Parathyroid adenoma (tissue), 2 donors: ENCODE data around the gene KRT27.
"Not testable (repeated sequence)": the region's sequence is repeated elsewhere in the genome, so short reads cannot be mapped to it uniquely, and the experiment has no call there.

Source experiments
- H2AFZ ChIP-seq: fragments of 300-600 bp; sonication (generic); one replicate; pipeline ENCODE4 v1.7.0; 2017; ENCODE audit warnings: antibody characterized with exemption, mild to moderate bottlenecking
- H3K27ac ChIP-seq: fragments of 300-600 bp; sonication (generic); one replicate; pipeline ENCODE4 v1.7.0; 2017
- H3K27me3 ChIP-seq: fragments of 300-600 bp; sonication (generic); one replicate; pipeline ENCODE4 v1.7.0; 2017; ENCODE audit warnings: low read length; ENCODE audit not compliant: control insufficient read depth, insufficient read depth
- H3K36me3 ChIP-seq: fragments of 300-600 bp; sonication (generic); one replicate; pipeline ENCODE4 v1.7.0; 2017; ENCODE audit warnings: low read length; ENCODE audit not compliant: control insufficient read depth, insufficient read depth
- H3K4me1 ChIP-seq: fragments of 300-600 bp; sonication (generic); one replicate; pipeline ENCODE4 v1.7.0; 2017; ENCODE audit warnings: control low read depth
- H3K4me2 ChIP-seq: fragments of 300-600 bp; sonication (generic); one replicate; pipeline ENCODE4 v1.7.0; 2017; ENCODE audit warnings: low read length
- H3K4me3 ChIP-seq: fragments of 300-600 bp; sonication (generic); one replicate; pipeline ENCODE4 v1.7.0; 2017; ENCODE audit warnings: low read depth, low read length
- H3K79me2 ChIP-seq: fragments of 300-600 bp; sonication (generic); one replicate; pipeline ENCODE4 v1.7.0; 2017; ENCODE audit warnings: control low read depth
- H3K9ac ChIP-seq: fragments of 300-600 bp; sonication (generic); one replicate; pipeline ENCODE4 v1.7.0; 2017; ENCODE audit warnings: mild to moderate bottlenecking
- H3K9me3 ChIP-seq: fragments of 300-600 bp; sonication (generic); one replicate; pipeline ENCODE4 v1.7.0; 2017; ENCODE audit warnings: low read length; ENCODE audit not compliant: control insufficient read depth
- TF ChIP-seq, protein P1 (sequence below): fragments of 300-600 bp; sonication (generic); IDR thresholded peaks from one replicate; pipeline ENCODE4 v1.7.0; 2017; ENCODE audit warnings: antibody characterized with exemption, mild to moderate bottlenecking
- donor health status: primary hyperparathyroidism.

The KRT27 gene

DNA sequence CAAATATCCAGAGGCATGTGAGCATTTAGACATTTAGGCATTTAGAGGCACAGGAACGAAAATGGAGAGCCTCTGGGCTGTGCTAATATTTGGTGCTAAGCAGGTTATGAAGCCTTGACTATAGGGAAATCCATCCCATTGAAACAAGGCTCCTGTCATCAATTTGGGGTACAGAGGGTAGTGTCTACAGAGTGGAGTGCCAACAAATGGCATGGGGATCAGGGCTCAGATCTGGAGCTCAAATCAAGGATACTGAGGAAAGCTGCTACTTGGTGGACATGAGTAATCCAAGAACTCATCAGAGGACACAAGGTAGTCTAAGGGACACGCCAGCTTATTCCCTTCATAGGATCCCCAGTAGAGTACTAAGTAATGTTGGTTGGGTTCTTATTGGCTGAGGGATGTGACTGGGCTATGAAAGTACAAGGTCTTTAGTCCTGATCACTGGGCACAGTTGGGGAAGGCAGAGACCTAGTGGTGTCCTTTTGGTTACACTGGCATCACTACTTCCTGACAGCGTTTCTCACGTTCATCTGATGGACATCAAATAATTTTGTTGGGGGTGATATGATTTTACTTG, 34.8 kb upstream of the KRT27 start:
- Histone ChIP-seq H3K27ac (no peak overlapping the region), H3K4me2 (no peak overlapping the region), H3K9me3 (no peaks in the 10 kb centered on the region), H3K4me3 (no peak overlapping the region), H3K27me3 (no peaks in the 10 kb centered on the region), H3K36me3 (no peaks in the 10 kb centered on the region), H3K9ac (no peak overlapping the region), H3K4me1 (peaks cover 8% of the 10 kb centered on the region), H2AFZ (no peak overlapping the region), H3K79me2 (no peaks in the 10 kb centered on the region)
- TF ChIP-seq, protein P1, sequence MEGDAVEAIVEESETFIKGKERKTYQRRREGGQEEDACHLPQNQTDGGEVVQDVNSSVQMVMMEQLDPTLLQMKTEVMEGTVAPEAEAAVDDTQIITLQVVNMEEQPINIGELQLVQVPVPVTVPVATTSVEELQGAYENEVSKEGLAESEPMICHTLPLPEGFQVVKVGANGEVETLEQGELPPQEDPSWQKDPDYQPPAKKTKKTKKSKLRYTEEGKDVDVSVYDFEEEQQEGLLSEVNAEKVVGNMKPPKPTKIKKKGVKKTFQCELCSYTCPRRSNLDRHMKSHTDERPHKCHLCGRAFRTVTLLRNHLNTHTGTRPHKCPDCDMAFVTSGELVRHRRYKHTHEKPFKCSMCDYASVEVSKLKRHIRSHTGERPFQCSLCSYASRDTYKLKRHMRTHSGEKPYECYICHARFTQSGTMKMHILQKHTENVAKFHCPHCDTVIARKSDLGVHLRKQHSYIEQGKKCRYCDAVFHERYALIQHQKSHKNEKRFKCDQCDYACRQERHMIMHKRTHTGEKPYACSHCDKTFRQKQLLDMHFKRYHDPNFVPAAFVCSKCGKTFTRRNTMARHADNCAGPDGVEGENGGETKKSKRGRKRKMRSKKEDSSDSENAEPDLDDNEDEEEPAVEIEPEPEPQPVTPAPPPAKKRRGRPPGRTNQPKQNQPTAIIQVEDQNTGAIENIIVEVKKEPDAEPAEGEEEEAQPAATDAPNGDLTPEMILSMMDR: no peak

DNA sequence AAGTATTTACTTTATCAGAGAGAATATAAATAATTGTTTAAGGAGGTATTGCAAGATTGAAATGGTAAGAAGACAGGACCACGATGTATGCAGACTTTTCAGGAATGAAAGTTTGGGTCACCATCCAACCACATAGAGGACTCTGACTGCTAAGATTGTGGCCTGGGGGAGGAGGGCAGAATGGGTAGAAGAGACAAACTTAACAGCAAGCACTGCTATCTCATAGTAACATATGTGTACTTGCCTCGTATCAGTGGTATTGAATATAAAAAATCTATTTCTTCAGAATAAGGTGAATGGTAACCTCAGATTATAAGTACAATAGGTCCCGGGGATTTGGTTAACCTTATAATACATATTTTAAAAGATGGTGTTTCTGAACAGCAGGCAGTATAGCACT, 34.2 kb upstream of the KRT27 start:
- TF ChIP-seq, protein P1: no peak
- H3K4me2 ChIP-seq: no peak overlapping the region

DNA sequence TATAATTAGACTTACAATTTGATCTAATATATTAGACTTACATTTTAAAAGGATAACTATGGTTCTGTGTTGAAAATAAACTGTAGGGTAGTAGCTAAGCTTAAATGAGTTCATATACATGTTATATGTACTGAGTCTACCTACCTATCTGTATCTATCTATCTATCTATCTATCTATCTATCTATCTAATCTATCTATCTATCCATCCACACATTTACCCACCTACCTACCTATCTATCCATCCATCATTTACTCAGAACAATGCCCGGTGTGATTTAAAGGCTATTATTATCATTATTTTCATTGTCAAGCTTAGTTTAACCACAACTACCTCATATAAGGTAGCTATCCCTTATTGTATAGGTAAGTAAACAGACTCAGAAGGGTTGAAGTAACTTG, 33.0 kb upstream of the KRT27 start:
- no peak overlapping the region for H3K4me3 ChIP-seq
- H3K9me3 ChIP-seq: no peaks in the 10 kb centered on the region
- H3K27ac ChIP-seq: no peak overlapping the region
- no peaks in the 10 kb centered on the region for H3K79me2 ChIP-seq
- H3K4me1 ChIP-seq: peaks cover 5% of the 10 kb centered on the region
- no peak overlapping the region for H2AFZ ChIP-seq
- no peaks in the 10 kb centered on the region for H3K36me3 ChIP-seq
- no peaks in the 10 kb centered on the region for H3K27me3 ChIP-seq
- TF ChIP-seq, protein P1: no peak
- H3K4me2 ChIP-seq: no peak overlapping the region
- H3K9ac ChIP-seq: no peak overlapping the region

More for the DNA sequence above, 34.2 kb upstream of the KRT27 start:
- H3K9me3 ChIP-seq: no peaks in the 10 kb centered on the region
- H3K36me3 ChIP-seq: no peaks in the 10 kb centered on the region
- no peaks in the 10 kb centered on the region for H3K79me2 ChIP-seq
- no peak overlapping the region for H3K27ac ChIP-seq
- H3K4me3 ChIP-seq: no peak overlapping the region
- H3K27me3 ChIP-seq: no peaks in the 10 kb centered on the region
- H2AFZ ChIP-seq: no peak overlapping the region
- H3K9ac ChIP-seq: no peak overlapping the region
- H3K4me1 ChIP-seq: peaks cover 8% of the 10 kb centered on the region

DNA sequence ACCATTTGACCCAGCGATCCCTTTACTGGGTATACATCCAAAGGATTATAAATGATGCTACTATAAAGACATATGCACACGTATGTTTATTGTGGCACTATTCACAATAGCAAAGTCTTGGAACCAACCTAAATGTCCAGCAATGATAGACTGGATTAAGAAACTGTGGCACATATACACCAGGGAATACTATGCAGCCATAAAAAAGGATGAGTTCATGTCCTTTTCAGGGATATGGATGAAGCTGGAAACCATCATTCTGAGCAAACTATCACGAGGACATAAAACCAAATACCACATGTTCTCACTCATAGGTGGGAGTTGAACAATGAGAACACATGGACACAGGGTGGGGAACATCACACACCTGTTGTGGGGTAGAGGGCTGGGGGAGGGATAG, 32.3 kb upstream of the KRT27 start:
- not testable (repeated sequence) for H3K9ac ChIP-seq, H3K9me3 ChIP-seq, H3K79me2 ChIP-seq, H3K4me3 ChIP-seq, H3K27ac ChIP-seq, H3K4me1 ChIP-seq, H3K36me3 ChIP-seq, H3K27me3 ChIP-seq, H3K4me2 ChIP-seq, H2AFZ ChIP-seq

DNA sequence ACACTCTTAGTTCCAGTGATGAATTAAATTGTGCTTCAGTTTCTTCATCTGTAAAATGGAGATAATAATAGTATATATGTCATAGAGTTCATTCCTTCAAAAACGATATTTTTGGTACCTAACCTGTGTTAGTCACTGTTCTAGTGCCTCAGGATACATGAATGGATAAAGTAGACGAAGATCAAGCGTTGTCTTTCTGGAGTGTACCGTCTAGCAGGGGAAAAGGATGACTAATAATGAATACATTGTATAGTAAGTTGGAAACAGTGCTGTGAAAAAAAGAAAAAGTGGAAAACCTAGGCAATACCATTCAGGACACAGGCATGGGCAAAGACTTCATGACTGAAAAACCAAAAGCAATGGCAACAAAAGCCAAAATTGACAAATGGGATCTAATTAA, 31.5 kb upstream of the KRT27 start:
- TF ChIP-seq, protein P1: no peak
- H3K27me3 ChIP-seq: no peaks in the 10 kb centered on the region
- no peak overlapping the region for H3K27ac ChIP-seq
- H3K36me3 ChIP-seq: no peaks in the 10 kb centered on the region
- H3K4me1 ChIP-seq: no peaks in the 10 kb centered on the region
- no peak overlapping the region for H3K9ac ChIP-seq
- no peaks in the 10 kb centered on the region for H3K79me2 ChIP-seq
- no peak overlapping the region for H2AFZ ChIP-seq
- H3K9me3 ChIP-seq: no peaks in the 10 kb centered on the region
- H3K4me3 ChIP-seq: no peak overlapping the region
- H3K4me2 ChIP-seq: no peak overlapping the region
